Astrocyte of the cerebellum (primary cell): ENCODE measurements around the gene PAX7.

ENCODE experiments used
- DNase-seq: peaks from one replicate; pipeline ENCODE4 v3.0.0-alpha.2; 2011; ENCODE audit warnings: low read depth
- H3K4me3 ChIP-seq: 2 replicates; pipeline ENCODE4 v1.5.1; 2011; ENCODE audit warnings: mild to moderate bottlenecking, low read depth, low read length, moderate library complexity
- CTCF ChIP-seq: IDR thresholded peaks from 2 replicates; pipeline ENCODE4 v1.5.1; 2012; ENCODE audit warnings: low read length, low read depth, moderate library complexity, mild to moderate bottlenecking; ENCODE audit errors: missing control alignments
- in situ Hi-C: cut with HindIII; loops from 2 replicates; pipeline ENCODE4 v1.10.0; 2017; ENCODE audit warnings: low sequenced_read_pairs

The PAX7 gene

GRCh38 chr1:18697541-18697940, 66.9 kb downstream of the PAX7 start:
- H3K4me3 ChIP-seq: no peak overlapping the region
- in situ Hi-C loops: no loop called here
- TF ChIP-seq CTCF: no peak
- DNase-seq: no peak

GRCh38 chr1:18700530-18700929, 69.9 kb downstream of the PAX7 start:
- no peak for DNase-seq
- TF ChIP-seq CTCF: no peak
- H3K4me3 ChIP-seq: no peak overlapping the region
- in situ Hi-C loops: no loop called here

GRCh38 chr1:18701183-18701582, 70.5 kb downstream of the PAX7 start:
- in situ Hi-C loops: no loop called here
- no peak for DNase-seq
- no peak for TF ChIP-seq CTCF
- no peak overlapping the region for H3K4me3 ChIP-seq

- TF ChIP-seq CTCF: no peak
- in situ Hi-C loops: no loop called here
Measured at GRCh38 chr1:18703041-18703621, 72.5 kb downstream of the PAX7 start.

GRCh38 chr1:18705811-18706210, 75.2 kb downstream of the PAX7 start:
- H3K4me3 ChIP-seq: no peak overlapping the region
- TF ChIP-seq CTCF: no peak
- no peak for DNase-seq
- in situ Hi-C loops: loop anchor here (5.0 kb wide), 1 partner anchor 79 kb away; no protein-coding TSS in a partner anchor

More at GRCh38 chr1:18703041-18703621, 72.5 kb downstream of the PAX7 start:
- H3K4me3 ChIP-seq: no peak overlapping the region
- no peak for DNase-seq

DNA sequence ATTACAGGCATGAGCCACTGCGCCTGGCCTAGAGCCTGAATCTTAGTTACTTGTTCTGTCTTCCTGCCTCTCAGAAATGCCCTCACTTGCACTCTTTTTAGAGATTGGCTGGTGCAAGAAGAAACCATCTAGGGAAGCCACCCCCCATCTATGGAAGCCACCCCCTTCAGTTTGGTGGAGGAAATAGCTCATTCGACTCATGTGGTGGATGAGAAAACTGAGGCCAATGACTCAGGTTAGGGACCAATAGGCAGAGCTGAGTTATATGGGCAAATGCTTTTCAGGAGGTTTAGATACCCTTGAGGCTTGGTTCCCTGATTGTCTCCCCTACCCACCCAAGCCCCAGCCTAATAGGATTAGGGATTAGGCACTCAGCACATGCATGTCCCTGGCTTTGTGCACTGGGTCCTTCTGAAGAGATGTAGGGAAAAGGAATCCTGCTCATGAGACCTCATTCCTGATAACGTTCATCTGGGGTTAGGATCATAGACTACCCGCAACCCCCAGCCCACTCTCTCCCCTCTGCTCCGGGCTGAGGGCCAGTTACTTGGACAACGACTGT, 77.1 kb downstream of the PAX7 start:
- DNase-seq: no peak
- in situ Hi-C loops: loop anchor here (5.0 kb wide), 1 partner anchor 80 kb away; no protein-coding TSS in a partner anchor
- no peak for TF ChIP-seq CTCF
- no peak overlapping the region for H3K4me3 ChIP-seq

DNA sequence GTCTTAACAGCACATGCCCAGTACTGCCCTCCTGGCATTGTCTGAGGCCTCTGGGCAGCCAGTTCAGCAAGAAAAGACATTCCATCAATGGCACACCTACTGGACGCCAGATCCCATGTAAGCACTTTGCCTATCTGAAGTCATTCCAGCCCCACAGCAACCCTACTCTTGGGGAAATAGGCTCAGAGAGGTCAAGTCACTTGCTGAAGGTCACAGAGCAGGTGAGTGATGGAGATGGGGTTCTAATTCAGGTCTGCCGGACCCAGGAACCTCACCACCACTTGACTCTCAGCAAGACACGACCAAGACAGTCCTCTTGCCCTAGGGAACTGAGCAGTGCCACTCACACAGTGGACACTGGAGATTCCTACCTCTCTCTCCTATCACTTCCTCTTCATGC, 79.4 kb downstream of the PAX7 start:
- in situ Hi-C loops: no loop called here
- TF ChIP-seq CTCF: no peak
- H3K4me3 ChIP-seq: no peak overlapping the region
- DNase-seq: no peak
